SK-N-SH (cell line): ENCODE results near the gene SLC1A1. TPM values are rescaled to one million over a fixed set of nuclear protein-coding genes. Genes with fewer than 3 reads are reported as not detected.

ENCODE experiments used
- CTCF ChIA-PET: fragments of 300-600, 350-600 bp; formaldehyde crosslinking; extraction: SDS; loops from one replicate; lab custom pipeline; 2021; lab: Yijun Ruan, JAX
- POLR2A ChIA-PET: fragments of 350-600 bp; sonication (Branson Sonifier 250); formaldehyde crosslinking; extraction: SDS; loops from one replicate; lab custom pipeline; 2020; ENCODE audit warnings: antibody characterized with exemption, inconsistent platforms; lab: Yijun Ruan, JAX
- DNase-seq: peaks from one replicate; pipeline ENCODE4 v3.0.0; 2012
- H2AFZ ChIP-seq: fragments of 200-600 bp; sonication (generic); 2 replicates; pipeline ENCODE4 v1.8.1; 2016; ENCODE audit warnings: antibody characterized with exemption, mild to moderate bottlenecking, low read depth
- H3F3A ChIP-seq: fragments of 200-600 bp; sonication (generic); replicated peaks from 2 replicates; pipeline ENCODE3; 2016; ENCODE audit warnings: antibody characterized with exemption, mild to moderate bottlenecking; ENCODE audit not compliant: insufficient read depth
- H3K27ac ChIP-seq, 2 experiments: fragments of 200-500 bp in 1 of 2; fragments of 200-600 bp in 1 of 2; sonication (Bioruptor generic) in 1 of 2; sonication (generic), shearing (Covaris generic) in 1 of 2; 2 replicates each; pipeline versions ENCODE4 v1.5.1 to v1.6.1; 2014 to 2016; ENCODE audit warnings: low read depth in 2 of 2, inconsistent platforms in 1 of 2, low read length in 1 of 2, mild to moderate bottlenecking in 1 of 2, mixed read lengths in 1 of 2
- H3K27me3 ChIP-seq: fragments of 200-600 bp; sonication (generic), shearing (Covaris generic); 2 replicates; pipeline ENCODE4 v1.6.1; 2016; ENCODE audit warnings: mixed run types; ENCODE audit not compliant: insufficient read depth
- H3K36me3 ChIP-seq, 2 experiments: fragments of 200-500 bp in 1 of 2; fragments of 200-600 bp in 1 of 2; sonication (Bioruptor generic) in 1 of 2; sonication (generic) in 1 of 2; replicated peaks in 1 of 2; 2 replicates each; pipeline versions ENCODE3 to v1.5.1; 2014 to 2016; ENCODE audit warnings: low read length in 1 of 2, mild to moderate bottlenecking in 1 of 2; ENCODE audit not compliant: insufficient read depth in 2 of 2, control insufficient read depth in 1 of 2
- H3K4me1 ChIP-seq, 2 experiments: fragments of 200-500 bp in 1 of 2; fragments of 200-600 bp in 1 of 2; sonication (Bioruptor generic) in 1 of 2; sonication (generic), shearing (Covaris generic) in 1 of 2; 2 replicates each; pipeline versions ENCODE4 v1.5.1 to v1.6.1; 2014 to 2016; ENCODE audit warnings: low read depth in 1 of 2, low read length in 1 of 2, mixed run types in 1 of 2; ENCODE audit not compliant: insufficient read depth in 2 of 2, control insufficient read depth in 1 of 2
- H3K4me2 ChIP-seq: fragments of 200-600 bp; sonication (generic), shearing (Covaris generic); 2 replicates; pipeline ENCODE4 v1.6.1; 2017; ENCODE audit warnings: mixed run types
- H3K4me3 ChIP-seq, 2 experiments: fragments of 200-500 bp in 1 of 2; fragments of 200-600 bp in 1 of 2; sonication (Bioruptor generic) in 1 of 2; sonication (generic), shearing (Covaris generic) in 1 of 2; 2 replicates each; pipeline versions ENCODE4 v1.5.1 to v1.8.1; 2014 to 2016; ENCODE audit warnings: low read depth in 2 of 2, inconsistent platforms in 1 of 2, low read length in 1 of 2, mild to moderate bottlenecking in 1 of 2, mixed read lengths in 1 of 2, moderate library complexity in 1 of 2
- H3K79me2 ChIP-seq: fragments of 200-600 bp; sonication (generic); 2 replicates; pipeline ENCODE4 v1.8.1; 2017; ENCODE audit warnings: mild to moderate bottlenecking; ENCODE audit not compliant: insufficient read depth
- H3K9ac ChIP-seq: fragments of 200-600 bp; sonication (generic); 2 replicates; pipeline ENCODE4 v1.6.1; 2017; ENCODE audit warnings: mixed run types
- H3K9me2 ChIP-seq: fragments of 200-600 bp; sonication (generic); 2 replicates; pipeline ENCODE4 v1.6.1; 2017; ENCODE audit warnings: mixed run types
- H3K9me3 ChIP-seq: fragments of 200-600 bp; sonication (generic); 2 replicates; pipeline ENCODE4 v1.6.1; 2017; ENCODE audit warnings: mixed run types, mild to moderate bottlenecking, moderate library complexity
- H4K20me1 ChIP-seq: fragments of 200-600 bp; sonication (generic); 2 replicates; pipeline ENCODE4 v1.6.1; 2017; ENCODE audit warnings: mild to moderate bottlenecking, mixed run types; ENCODE audit not compliant: insufficient read depth
- CHD2 ChIP-seq: fragments of 150-350 bp; IDR thresholded peaks from 2 replicates; pipeline ENCODE4 v1.6.1; 2018; ENCODE audit warnings: low read length; ENCODE audit not compliant: partially characterized antibody
- CTCF ChIP-seq: fragments of 200-600 bp; sonication (generic); IDR thresholded peaks from 2 replicates; pipeline ENCODE4 v1.6.1; 2017; ENCODE audit warnings: antibody characterized with exemption, mild to moderate bottlenecking, moderate library complexity
- EZH2phosphoT487 ChIP-seq: fragments of 200-600 bp; sonication (generic); IDR thresholded peaks from 2 replicates; pipeline ENCODE4 v1.6.1; 2017; ENCODE audit warnings: low read depth, mixed run types, mild to moderate bottlenecking, antibody characterized with exemption, moderate library complexity, borderline replicate concordance
- FOSL2 ChIP-seq: IDR thresholded peaks from 2 replicates; pipeline ENCODE4 v1.4.0; 2012; ENCODE audit warnings: low read depth, mild to moderate bottlenecking, moderate library complexity, borderline replicate concordance
- FOXM1 ChIP-seq: IDR thresholded peaks from 2 replicates; pipeline ENCODE4 v1.4.0; 2012; ENCODE audit warnings: low read depth, mild to moderate bottlenecking
- GATA2 ChIP-seq: sonication (generic); formaldehyde crosslinking; IDR thresholded peaks from 2 replicates; pipeline ENCODE4 v1.5.0; 2020; ENCODE audit warnings: mild to moderate bottlenecking, missing genetic modification reagents
- IRF3 ChIP-seq: fragments of 150-350 bp; IDR thresholded peaks from 2 replicates; pipeline ENCODE4 v1.6.1; 2016; ENCODE audit warnings: mild to moderate bottlenecking, low read depth, low read length
- MEF2A ChIP-seq: IDR thresholded peaks from 2 replicates; pipeline ENCODE4 v1.4.0; 2012; ENCODE audit warnings: low read depth, borderline replicate concordance
- NFIC ChIP-seq: IDR thresholded peaks from 2 replicates; pipeline ENCODE4 v1.4.0; 2012; ENCODE audit warnings: borderline replicate concordance
- PBX3 ChIP-seq: IDR thresholded peaks from 2 replicates; pipeline ENCODE4; 2012
- POLR2AphosphoS5 ChIP-seq: IDR thresholded peaks from 2 replicates; pipeline ENCODE4 v1.6.1; 2012; ENCODE audit warnings: low read depth, low read length
- RAD21 ChIP-seq: IDR thresholded peaks from 2 replicates; pipeline ENCODE4 v1.6.1; 2012; ENCODE audit warnings: mild to moderate bottlenecking, low read length
- RCOR1 ChIP-seq: fragments of 150-350 bp; IDR thresholded peaks from 2 replicates; pipeline ENCODE4 v1.6.1; 2017; ENCODE audit warnings: antibody characterized with exemption, low read length
- RXRA ChIP-seq: IDR thresholded peaks from 2 replicates; pipeline ENCODE4 v1.4.0; 2012; ENCODE audit warnings: low read depth, mild to moderate bottlenecking, borderline replicate concordance
- SIN3A ChIP-seq: IDR thresholded peaks from 2 replicates; pipeline ENCODE4 v1.6.1; 2012; ENCODE audit warnings: low read depth, mild to moderate bottlenecking, low read length, moderate library complexity, borderline replicate concordance
- SMC3 ChIP-seq: IDR thresholded peaks from 2 replicates; pipeline ENCODE4 v1.6.1; 2012; ENCODE audit warnings: low read depth, low read length, improper control_type of control experiment
- TAF1 ChIP-seq: IDR thresholded peaks from 2 replicates; pipeline ENCODE4 v1.6.1; 2012; ENCODE audit warnings: low read depth, mild to moderate bottlenecking, low read length, moderate library complexity, borderline replicate concordance
- TCF12 ChIP-seq: IDR thresholded peaks from 2 replicates; pipeline ENCODE4 v1.4.0; 2012
- TEAD4 ChIP-seq: IDR thresholded peaks from 2 replicates; pipeline ENCODE4 v1.4.0; 2012; ENCODE audit warnings: mild to moderate bottlenecking, borderline replicate concordance; ENCODE audit not compliant: insufficient read depth
- USF1 ChIP-seq: IDR thresholded peaks from 2 replicates; pipeline ENCODE4 v1.4.0; 2012; ENCODE audit warnings: low read depth, borderline replicate concordance
- YY1 ChIP-seq: IDR thresholded peaks from 2 replicates; pipeline ENCODE4 v1.4.0; 2012; ENCODE audit warnings: low read depth, mild to moderate bottlenecking
- ZBTB33 ChIP-seq: IDR thresholded peaks from 2 replicates; pipeline ENCODE4 v1.4.0; 2012; ENCODE audit warnings: low read depth, borderline replicate concordance
- WGBS: methylation state at CpG from one replicate; pipeline ENCODE4 v1.1.6; 2017; ENCODE audit warnings: low lambda C conversion rate; 5-methylcytosine and 5-hydroxymethylcytosine counted together
- polyA plus RNA-seq, 3 experiments: library from polyadenylated mRNA; depleted of rRNA; stranded (reverse); fragments of >200 nt; gene quantifications; 2 replicates each; pipeline ENCODE4 v1.2.3, GENCODE V29; 2012

The SLC1A1 gene
- polyA plus RNA-seq, 1 of the 3 experiments (the other 2 are of a cell fraction) = 0.23 TPM

GRCh38 chr9:4517274-4517673, 27.0 kb downstream of the SLC1A1 start:
- no peaks in the 10 kb centered on the region for H4K20me1 ChIP-seq
- no peaks in the 10 kb centered on the region for H3F3A ChIP-seq
- WGBS = 45% methylated on average over 6 of the region's 6 CpGs
- no peak overlapping the region for H3K4me3 ChIP-seq
- no peak overlapping the region for H3K4me2 ChIP-seq
- H3K36me3 ChIP-seq = no peaks in the 10 kb centered on the region
- H3K27me3 ChIP-seq = no peaks in the 10 kb centered on the region
- H3K9ac ChIP-seq = no peak overlapping the region
- ChIA-PET CTCF (interaction anchor here (1.0 kb wide), 1 partner anchor 71 kb away, joined by 3 read pairs; no protein-coding TSS in a partner anchor), POLR2A (no interaction called here)
- TF ChIP-seq FOXM1 (no peak), TAF1 (no peak), CTCF (no peak), RXRA (no peak), USF1 (no peak), PBX3 (no peak), SMC3 (no peak), YY1 (no peak), NFIC (no peak), CHD2 (no peak), SIN3A (no peak), FOSL2 (no peak), GATA2 (CRISPR knock-in tag) (no peak), RCOR1 (no peak), POLR2AphosphoS5 (no peak), MEF2A (no peak), TEAD4 (no peak)
- H3K9me3 ChIP-seq = no peaks in the 10 kb centered on the region
- no peak overlapping the region for H2AFZ ChIP-seq
- no peak for DNase-seq
- no peak overlapping the region for H3K27ac ChIP-seq
- H3K4me1 ChIP-seq = no peaks in the 10 kb centered on the region; a peak in 1 of 4 replicates
- no peaks in the 10 kb centered on the region for H3K79me2 ChIP-seq
- H3K9me2 ChIP-seq = no peaks in the 10 kb centered on the region

GRCh38 chr9:4519604-4520003, 29.3 kb downstream of the SLC1A1 start:
- no peak overlapping the region for H3K9ac ChIP-seq
- ChIA-PET CTCF (interaction anchor here (0.8 to 0.9 kb wide), 2 partner anchors 19 to 28 kb away, joined by 3 read pairs; no protein-coding TSS in a partner anchor), POLR2A (no interaction called here)
- H3K36me3 ChIP-seq = no peaks in the 10 kb centered on the region
- no peaks in the 10 kb centered on the region for H3K79me2 ChIP-seq
- TF ChIP-seq ZBTB33 (no peak), POLR2AphosphoS5 (no peak), IRF3 (no peak), RCOR1 (no peak), EZH2phosphoT487 (no peak), TCF12 (no peak), RXRA (no peak), NFIC (no peak), RAD21 (no peak), TEAD4 (no peak)
- no peak overlapping the region for H3K4me2 ChIP-seq
- H3K9me3 ChIP-seq = no peaks in the 10 kb centered on the region
- no peak overlapping the region for H3K27ac ChIP-seq
- H3K4me3 ChIP-seq = no peak overlapping the region
- DNase-seq = no peak
- H3K9me2 ChIP-seq = no peaks in the 10 kb centered on the region
- no peak overlapping the region for H2AFZ ChIP-seq
- no peaks in the 10 kb centered on the region for H4K20me1 ChIP-seq
- 44% methylated on average over 2 of the region's 2 CpGs for WGBS
- H3F3A ChIP-seq = no peaks in the 10 kb centered on the region
- H3K4me1 ChIP-seq = no peaks in the 10 kb centered on the region; a peak in 1 of 4 replicates
- H3K27me3 ChIP-seq = no peaks in the 10 kb centered on the region
